Measurements from ENCODE around the gene FAM118B.

FAM118B gene

DNA sequence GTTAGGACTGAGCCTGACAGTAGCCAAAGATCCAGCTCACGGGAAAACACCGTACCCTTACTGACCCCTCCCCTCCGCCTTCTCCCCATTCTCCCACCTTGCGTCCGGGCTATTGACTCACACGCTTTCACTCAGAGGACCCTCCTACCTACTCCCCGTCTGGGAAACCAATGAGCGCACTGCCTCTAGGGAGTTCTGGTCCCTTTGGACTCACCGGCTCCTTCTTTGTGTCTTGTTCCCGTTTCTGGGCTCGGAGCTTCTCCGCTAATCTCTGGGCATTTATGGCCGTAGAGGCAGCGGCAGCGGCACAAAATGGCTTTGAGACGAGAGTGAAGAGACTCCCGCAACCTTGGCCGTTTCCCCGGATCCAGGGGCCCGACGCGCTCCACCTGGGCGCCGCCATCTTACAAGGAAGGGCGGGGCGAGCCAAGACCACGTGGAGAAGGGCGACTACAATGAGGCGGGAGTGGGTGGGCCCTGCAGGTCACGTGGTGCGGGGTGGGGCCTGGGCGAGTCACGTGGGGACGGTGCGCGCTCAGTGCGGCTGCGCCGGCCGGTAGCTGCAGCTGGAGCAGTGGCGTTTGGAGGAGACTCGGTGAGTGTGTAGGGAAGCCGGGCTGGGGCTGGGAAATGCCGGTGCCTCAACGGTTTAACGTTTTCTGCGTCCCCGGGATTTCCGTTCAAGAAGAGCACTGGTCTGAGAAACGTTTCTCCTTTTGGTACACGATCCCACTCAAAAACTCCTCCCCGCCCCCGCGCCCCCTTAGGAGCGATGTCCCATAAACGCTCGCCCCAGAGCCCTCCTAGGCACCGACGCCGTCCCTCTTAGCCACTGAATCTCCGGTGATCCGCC is at the start of gene FAM118B, which contains the start of gene RPUSD4:
Gene FAM118B (plus strand): TSS at position 547 of the 853 bp plus-strand sequence. CDS start 23,220 bp downstream, outside the sequence.
Gene RPUSD4 (minus strand): TSS at position 415 of the 853 bp plus-strand sequence. CDS start 12 bp downstream, at position 403.
- Histone ChIP-seq H3K36me3 (ENCODE audit: insufficient read depth, low read length) (peaks cover 13% of the 10 kb centered on the region; the same call in 1 of the 2 replicates), H3K9me3 (ENCODE audit: control insufficient read depth, insufficient read depth, low read length) (no peaks in the 10 kb centered on the region), H3K9ac (ENCODE audit: low read depth, low read length) (peak within 1 kb of the TSS; percentile 73), H3K4me1 (ENCODE audit: insufficient read depth, low read length) (peaks cover 5% of the 10 kb centered on the region; the same call in 1 of the 2 replicates)

DNA sequence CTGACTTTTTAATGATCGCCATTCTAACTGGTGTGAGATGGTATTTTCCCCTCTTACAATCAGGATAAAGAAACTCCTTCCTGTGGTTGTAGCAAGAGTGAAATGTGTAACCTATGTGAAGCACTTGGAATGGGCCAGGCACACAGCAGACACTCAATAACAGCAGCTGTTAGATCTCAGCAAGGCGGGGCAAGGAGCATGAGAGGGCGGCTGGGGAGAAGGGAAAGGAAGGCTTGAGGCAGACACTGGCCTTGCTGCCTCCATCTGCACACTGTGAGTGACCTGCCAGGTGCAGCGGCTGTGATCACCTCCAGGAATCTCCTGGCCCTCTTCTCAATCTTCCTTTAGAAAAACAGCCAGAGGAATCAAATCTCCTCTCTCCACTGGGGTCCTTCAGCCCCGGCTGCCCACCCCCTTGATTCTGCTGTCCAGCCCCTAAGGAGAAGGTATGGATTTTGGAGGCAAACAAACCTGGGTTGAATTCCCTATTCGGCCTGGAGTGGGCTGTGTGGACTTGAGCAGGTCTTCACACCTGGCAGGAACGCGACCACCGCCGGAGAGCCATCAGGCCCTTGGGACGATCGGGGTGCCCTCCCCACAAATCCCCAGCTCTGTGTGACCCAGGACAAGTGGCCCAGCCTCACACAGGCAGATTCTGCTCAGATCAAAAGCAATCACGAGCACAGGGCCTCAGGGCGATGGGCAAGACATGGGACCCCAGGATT is 49.1 kb upstream of the FAM118B start:
- H3K4me1 ChIP-seq (ENCODE audit: insufficient read depth, low read length), result peaks cover 46% of the 10 kb centered on the region
- H3K36me3 ChIP-seq (ENCODE audit: insufficient read depth, low read length), result no peaks in the 10 kb centered on the region
- H3K9ac ChIP-seq (ENCODE audit: low read depth, low read length), result no peak overlapping the region
- H3K9me3 ChIP-seq (ENCODE audit: control insufficient read depth, insufficient read depth, low read length), result no peaks in the 10 kb centered on the region

DNA sequence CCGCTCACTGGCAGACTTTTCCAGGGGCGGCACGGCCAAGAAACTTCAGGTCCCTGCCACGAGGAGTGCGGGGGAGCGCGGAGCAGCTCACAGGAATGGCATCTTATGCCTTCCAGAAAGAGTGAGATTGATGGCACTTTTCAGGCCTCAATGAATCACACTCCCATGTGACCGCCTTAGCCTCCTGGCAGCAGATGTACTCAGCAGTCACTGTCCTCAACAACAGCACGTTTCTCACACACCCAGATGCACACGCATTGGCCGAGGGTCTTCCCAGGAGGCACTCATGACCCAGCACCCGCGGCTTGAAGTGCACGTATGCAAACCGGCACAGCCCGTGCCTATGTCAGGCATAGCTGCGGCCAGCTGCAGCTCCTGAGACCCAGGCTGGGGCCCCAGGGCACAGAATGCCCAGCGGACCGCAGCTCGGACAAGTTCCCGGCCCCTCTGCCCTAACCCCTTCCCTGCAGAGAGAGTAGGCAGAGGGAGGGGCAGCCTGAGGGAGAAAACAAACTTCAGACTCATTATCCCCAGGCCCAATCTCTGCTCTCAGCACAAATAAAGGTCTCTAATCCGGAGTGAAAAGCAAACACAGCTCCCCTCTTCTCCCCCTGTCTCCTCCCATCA is 48.4 kb upstream of the FAM118B start:
- peaks cover 44% of the 10 kb centered on the region for H3K4me1 ChIP-seq (ENCODE audit: insufficient read depth, low read length)
- H3K9ac ChIP-seq (ENCODE audit: low read depth, low read length), result no peak overlapping the region
- H3K36me3 ChIP-seq (ENCODE audit: insufficient read depth, low read length), result no peaks in the 10 kb centered on the region
- no peaks in the 10 kb centered on the region for H3K9me3 ChIP-seq (ENCODE audit: control insufficient read depth, insufficient read depth, low read length)

DNA sequence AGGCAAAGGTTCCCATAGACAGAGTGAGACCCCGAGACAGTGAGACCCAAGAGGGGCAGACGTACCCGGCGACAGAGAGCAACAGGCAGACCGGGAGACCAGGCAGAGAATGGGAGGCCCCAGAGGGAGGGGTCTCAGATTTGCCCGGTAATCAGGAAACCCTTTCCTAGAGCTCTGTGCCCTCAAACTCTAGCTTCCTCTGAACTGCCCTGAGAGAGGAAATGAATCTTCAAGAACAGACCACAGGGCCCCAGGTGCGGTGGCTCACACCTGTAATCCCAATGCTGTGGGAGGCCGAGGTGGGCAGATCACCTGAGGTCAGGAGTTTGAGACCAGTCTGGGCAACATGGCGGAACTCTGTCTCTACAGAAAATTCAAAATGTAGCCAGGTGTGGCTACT is 47.8 kb upstream of the FAM118B start:
- no peak overlapping the region for H3K9ac ChIP-seq (ENCODE audit: low read depth, low read length)
- H3K9me3 ChIP-seq (ENCODE audit: control insufficient read depth, insufficient read depth, low read length), result no peaks in the 10 kb centered on the region

DNA sequence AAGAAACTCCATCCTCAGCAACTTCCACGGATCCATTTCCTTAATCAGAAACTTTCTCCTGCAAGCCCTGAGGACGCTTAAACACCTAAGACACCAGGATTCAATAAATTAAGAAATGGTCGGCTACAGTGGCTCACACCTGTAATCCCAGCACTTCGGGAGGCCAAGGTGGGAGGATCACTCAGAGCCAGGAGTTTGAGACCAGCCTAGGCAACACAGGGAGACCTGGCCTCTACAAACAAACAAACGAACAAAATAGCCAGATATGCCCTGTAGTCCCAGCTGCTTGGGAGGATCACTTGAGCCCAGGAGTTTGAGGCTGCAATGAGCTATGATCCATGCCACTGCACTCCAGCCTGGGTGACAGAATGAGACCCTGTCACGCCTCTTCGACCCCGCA is 46.8 kb upstream of the FAM118B start:
- no peaks in the 10 kb centered on the region for H3K36me3 ChIP-seq (ENCODE audit: insufficient read depth, low read length)
- no peak overlapping the region for H3K9ac ChIP-seq (ENCODE audit: low read depth, low read length)
- peaks cover 33% of the 10 kb centered on the region for H3K4me1 ChIP-seq (ENCODE audit: insufficient read depth, low read length)
- no peaks in the 10 kb centered on the region for H3K9me3 ChIP-seq (ENCODE audit: control insufficient read depth, insufficient read depth, low read length)

More for the DNA sequence above, 47.8 kb upstream of the FAM118B start:
- peaks cover 39% of the 10 kb centered on the region for H3K4me1 ChIP-seq (ENCODE audit: insufficient read depth, low read length)
- no peaks in the 10 kb centered on the region for H3K36me3 ChIP-seq (ENCODE audit: insufficient read depth, low read length)

DNA sequence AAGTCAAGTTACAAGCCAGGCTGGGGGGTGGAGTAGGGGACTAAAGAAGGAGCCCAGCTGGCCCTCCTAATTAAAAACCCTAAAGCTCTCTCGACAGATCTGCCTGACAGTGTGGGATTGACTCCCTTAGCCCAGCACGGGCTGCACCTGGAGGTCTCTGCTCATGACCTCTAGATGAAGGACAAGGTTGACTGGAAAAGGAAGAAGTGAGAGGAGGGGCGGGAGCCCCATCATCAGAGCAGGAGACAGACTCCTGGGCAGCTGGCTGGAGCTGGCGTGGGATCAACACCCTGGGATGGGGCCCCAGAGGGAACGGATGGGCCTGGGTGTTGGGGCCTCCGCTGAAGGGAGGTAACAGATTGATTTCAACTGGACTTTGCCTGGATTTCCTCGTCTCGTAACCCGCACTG is 46.3 kb upstream of the FAM118B start:
- no peaks in the 10 kb centered on the region for H3K9me3 ChIP-seq (ENCODE audit: control insufficient read depth, insufficient read depth, low read length)
- no peaks in the 10 kb centered on the region for H3K36me3 ChIP-seq (ENCODE audit: insufficient read depth, low read length)
- H3K4me1 ChIP-seq (ENCODE audit: insufficient read depth, low read length), result peaks cover 29% of the 10 kb centered on the region
- H3K9ac ChIP-seq (ENCODE audit: low read depth, low read length), result no peak overlapping the region

DNA sequence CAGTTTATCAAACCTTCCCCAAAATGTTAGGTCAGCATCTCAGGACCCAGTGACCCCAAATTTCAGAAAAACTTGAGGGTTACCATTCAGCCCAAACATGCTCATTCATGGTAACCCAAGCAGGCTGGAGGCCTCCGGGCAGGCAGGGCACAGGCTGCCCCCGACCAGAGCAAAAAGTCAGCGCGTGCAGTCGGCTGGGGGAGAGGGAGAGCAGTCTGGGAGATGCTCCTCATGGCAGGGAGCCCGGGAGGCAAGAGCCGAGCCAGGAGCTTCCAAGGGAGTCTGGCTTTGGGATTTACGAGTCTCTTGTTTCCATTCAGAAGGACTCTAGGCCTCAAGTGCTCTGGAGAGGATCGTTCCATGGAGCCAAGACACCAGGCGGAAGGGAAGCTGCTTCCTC is 45.8 kb upstream of the FAM118B start:
- no peaks in the 10 kb centered on the region for H3K9me3 ChIP-seq (ENCODE audit: control insufficient read depth, insufficient read depth, low read length)
- peaks cover 24% of the 10 kb centered on the region for H3K4me1 ChIP-seq (ENCODE audit: insufficient read depth, low read length)
- H3K9ac ChIP-seq (ENCODE audit: low read depth, low read length), result no peak overlapping the region
- H3K36me3 ChIP-seq (ENCODE audit: insufficient read depth, low read length), result no peaks in the 10 kb centered on the region

DNA sequence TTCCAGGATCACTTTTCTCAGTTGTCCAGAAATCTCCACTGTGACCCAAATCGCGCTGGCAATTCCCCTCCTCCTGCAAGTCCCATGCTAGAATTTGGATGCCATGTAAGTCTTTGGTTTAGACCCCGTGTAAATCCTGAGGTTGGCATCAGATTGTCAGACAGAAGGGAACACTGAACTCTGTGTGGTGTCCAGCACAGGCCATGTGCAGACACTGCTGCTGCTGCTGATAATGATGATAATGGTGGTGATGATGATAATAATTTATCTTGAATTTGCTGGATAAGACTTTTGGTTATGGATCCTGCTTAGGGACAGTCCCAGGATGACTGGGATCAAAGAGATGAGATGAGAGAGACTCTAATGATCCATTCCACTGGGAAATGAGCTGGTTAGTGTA is 45.2 kb upstream of the FAM118B start:
- no peak overlapping the region for H3K9ac ChIP-seq (ENCODE audit: low read depth, low read length)
- H3K4me1 ChIP-seq (ENCODE audit: insufficient read depth, low read length), result peaks cover 22% of the 10 kb centered on the region
- H3K36me3 ChIP-seq (ENCODE audit: insufficient read depth, low read length), result no peaks in the 10 kb centered on the region
- no peaks in the 10 kb centered on the region for H3K9me3 ChIP-seq (ENCODE audit: control insufficient read depth, insufficient read depth, low read length)

DNA sequence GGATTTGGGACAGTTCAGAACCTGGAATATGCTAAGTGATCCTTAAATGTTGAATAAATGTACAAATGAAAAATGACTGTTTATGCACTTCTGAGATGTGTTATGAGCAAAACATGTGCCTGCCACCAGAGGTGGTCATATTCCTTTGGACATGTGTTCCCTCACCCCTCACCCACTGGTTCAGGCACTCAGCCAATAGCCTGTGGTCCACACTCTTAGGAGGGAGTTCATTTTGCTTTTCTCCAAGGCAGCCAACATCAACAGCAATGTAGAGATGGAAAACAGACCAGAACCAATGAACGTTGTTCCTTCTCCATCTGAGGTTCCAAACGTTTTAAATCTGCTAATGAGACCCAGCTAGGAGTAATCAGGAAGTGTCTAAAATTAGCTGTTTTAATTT is 44.1 kb upstream of the FAM118B start:
- no peak overlapping the region for H3K9ac ChIP-seq (ENCODE audit: low read depth, low read length)
- H3K4me1 ChIP-seq (ENCODE audit: insufficient read depth, low read length), result peaks cover 22% of the 10 kb centered on the region
- H3K36me3 ChIP-seq (ENCODE audit: insufficient read depth, low read length), result no peaks in the 10 kb centered on the region
- no peaks in the 10 kb centered on the region for H3K9me3 ChIP-seq (ENCODE audit: control insufficient read depth, insufficient read depth, low read length)

DNA sequence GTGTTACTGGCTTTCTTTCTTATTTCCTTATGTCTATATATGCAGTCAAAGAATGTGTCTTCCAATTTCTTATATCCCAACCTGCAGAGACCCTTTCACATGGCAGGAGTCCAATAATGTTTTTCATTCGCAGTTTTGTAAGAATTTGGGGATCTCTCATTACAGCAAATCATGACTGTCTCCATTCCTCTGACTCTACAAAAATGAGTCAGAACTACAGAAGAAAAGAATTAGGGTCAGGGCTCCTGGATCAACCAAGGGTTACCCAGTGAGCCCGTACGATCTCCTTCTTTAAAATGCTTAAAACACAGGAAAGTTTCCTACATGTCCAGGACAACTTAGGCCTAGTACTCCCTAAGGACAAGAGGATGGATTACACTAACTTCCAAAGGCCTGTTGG is 42.3 kb upstream of the FAM118B start:
- Histone ChIP-seq H3K36me3 (ENCODE audit: insufficient read depth, low read length) (no peaks in the 10 kb centered on the region), H3K9ac (ENCODE audit: low read depth, low read length) (no peak overlapping the region), H3K4me1 (ENCODE audit: insufficient read depth, low read length) (peaks cover 8% of the 10 kb centered on the region), H3K9me3 (ENCODE audit: control insufficient read depth, insufficient read depth, low read length) (no peaks in the 10 kb centered on the region)

DNA sequence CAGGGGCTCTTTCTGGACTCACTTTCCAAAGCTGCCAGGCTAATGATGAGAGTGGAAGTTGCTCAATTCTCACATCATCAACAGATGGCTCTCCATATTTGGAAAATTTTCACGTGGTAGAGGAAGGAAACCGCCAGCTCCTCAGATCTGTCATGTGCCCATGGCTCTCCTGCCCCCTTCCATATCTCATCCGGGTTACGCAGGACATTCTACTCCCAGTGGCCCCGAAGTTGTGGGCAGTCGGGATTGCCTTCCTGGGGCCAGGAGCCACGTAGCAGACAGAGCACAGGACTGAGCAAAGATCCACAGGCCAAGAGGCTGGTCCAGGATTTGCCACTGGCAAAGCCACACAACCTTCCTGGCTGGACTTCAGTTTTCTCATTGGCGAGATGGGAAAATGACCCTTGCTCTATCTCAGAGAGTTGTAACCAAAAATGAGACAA is 39.0 kb upstream of the FAM118B start:
- H3K9ac ChIP-seq (ENCODE audit: low read depth, low read length), result no peak overlapping the region
- no peaks in the 10 kb centered on the region for H3K4me1 ChIP-seq (ENCODE audit: insufficient read depth, low read length)
- no peaks in the 10 kb centered on the region for H3K36me3 ChIP-seq (ENCODE audit: insufficient read depth, low read length)
- no peaks in the 10 kb centered on the region for H3K9me3 ChIP-seq (ENCODE audit: control insufficient read depth, insufficient read depth, low read length)

DNA sequence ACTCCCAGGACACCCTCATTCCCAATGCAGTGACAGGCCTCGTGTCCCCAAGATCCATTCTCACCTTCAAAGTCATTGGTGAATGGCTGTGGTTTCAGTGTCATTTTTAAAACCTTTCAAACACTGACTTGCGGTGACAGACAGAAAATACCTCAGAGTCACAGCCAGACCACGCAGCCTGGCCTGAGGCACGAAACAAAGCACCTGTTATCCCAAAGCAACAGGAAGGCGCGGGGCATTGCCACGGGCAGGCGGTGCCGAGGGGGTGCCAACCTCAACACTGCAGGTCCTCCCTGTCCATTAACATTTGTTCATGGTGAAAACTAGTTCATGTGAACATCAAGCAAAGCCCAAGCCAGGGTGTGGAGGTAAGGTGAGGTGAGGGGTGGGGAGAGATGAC is 38.3 kb upstream of the FAM118B start:
- no peaks in the 10 kb centered on the region for H3K36me3 ChIP-seq (ENCODE audit: insufficient read depth, low read length)
- H3K9ac ChIP-seq (ENCODE audit: low read depth, low read length), result no peak overlapping the region
- H3K4me1 ChIP-seq (ENCODE audit: insufficient read depth, low read length), result no peaks in the 10 kb centered on the region
- no peaks in the 10 kb centered on the region for H3K9me3 ChIP-seq (ENCODE audit: control insufficient read depth, insufficient read depth, low read length)

DNA sequence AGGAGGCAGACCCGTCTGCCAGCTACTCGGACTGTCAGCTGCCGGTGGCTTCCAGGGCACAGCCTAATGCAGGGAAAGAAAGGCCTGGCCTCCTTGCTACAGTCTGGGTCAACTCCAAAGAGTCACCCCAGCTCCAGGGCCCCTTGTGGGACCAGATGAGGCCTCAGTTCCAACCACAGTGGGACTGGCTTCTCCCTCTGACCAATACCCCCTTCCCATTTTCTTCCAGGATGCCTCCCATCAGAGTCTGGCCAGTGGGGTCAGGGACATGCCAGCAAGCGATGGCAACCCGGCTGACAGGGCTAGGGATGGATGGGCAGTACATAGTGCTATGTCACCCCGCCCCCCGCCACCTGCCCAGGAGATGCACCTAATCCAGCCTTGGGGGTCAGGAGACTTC is 36.8 kb upstream of the FAM118B start:
- H3K9me3 ChIP-seq (ENCODE audit: control insufficient read depth, insufficient read depth, low read length), result no peaks in the 10 kb centered on the region
- H3K9ac ChIP-seq (ENCODE audit: low read depth, low read length), result no peak overlapping the region
- no peaks in the 10 kb centered on the region for H3K36me3 ChIP-seq (ENCODE audit: insufficient read depth, low read length)
- no peaks in the 10 kb centered on the region for H3K4me1 ChIP-seq (ENCODE audit: insufficient read depth, low read length)

DNA sequence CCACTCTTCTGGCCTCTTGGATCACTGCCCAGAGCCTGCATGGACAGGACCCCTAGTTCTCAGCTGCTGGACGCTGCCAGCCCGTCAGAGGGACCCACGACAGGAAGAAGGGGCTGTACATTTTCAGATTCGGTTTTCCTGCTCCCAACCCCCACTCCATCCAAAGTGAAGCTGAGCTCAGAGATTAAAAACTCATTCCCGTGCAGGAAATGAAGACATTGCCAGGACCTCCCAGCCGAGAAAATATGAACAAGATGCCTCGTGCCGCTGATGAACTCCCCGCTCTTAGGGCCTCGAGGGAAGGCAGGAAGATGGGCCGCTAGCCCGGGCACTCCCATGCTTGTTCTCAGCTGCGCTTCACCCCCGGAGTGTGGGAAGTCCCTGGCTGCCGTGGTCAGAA is 36.2 kb upstream of the FAM118B start:
- no peaks in the 10 kb centered on the region for H3K9me3 ChIP-seq (ENCODE audit: control insufficient read depth, insufficient read depth, low read length)
- no peaks in the 10 kb centered on the region for H3K36me3 ChIP-seq (ENCODE audit: insufficient read depth, low read length)
- no peak overlapping the region for H3K9ac ChIP-seq (ENCODE audit: low read depth, low read length)
- H3K4me1 ChIP-seq (ENCODE audit: insufficient read depth, low read length), result no peaks in the 10 kb centered on the region
